ENCODE results near the gene B3GNT2. TPM values are rescaled to one million over a fixed set of nuclear protein-coding genes. Genes with fewer than 3 reads are reported as not detected.
A peak's percentile ranks its signal among the peaks of the same experiment; 100 is the strongest.

The B3GNT2 gene
- total and polyA plus RNA-seq, 2 of the 4 experiments (the other 2 are of a cell fraction): 5.0 to 11.1 TPM

DNA sequence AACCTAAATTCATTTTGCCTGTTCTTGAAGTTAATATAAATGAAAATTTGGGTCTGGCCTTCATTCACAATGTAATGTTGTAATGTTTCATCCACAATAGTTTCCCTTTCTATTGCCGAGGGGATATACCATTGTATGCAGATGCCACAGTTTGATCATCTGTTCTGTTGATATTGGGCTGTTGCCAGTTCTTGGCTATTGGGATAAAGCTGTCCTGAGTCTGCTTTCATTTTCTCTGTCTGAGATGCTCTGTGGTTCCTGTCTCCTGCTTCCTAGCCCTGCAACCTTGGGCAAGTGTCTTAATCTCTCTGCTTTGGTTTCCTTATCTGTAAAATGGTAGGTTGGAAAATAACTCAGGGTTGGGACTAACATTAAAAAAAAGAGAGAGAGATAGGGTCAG lies 25.2 kb downstream of the B3GNT2 start:
- TF ChIP-seq BHLHE40 (IDR thresholded peaks at IDR 0.05; ENCODE audit: low read depth, low read length) (no peak), POLR2A (IDR thresholded peaks at IDR 0.05; ENCODE audit: low read depth, low read length) (no peak), CEBPB (IDR thresholded peaks at IDR 0.05; ENCODE audit: low read depth, low read length) (no peak), RFX5 (IDR thresholded peaks at IDR 0.05; ENCODE audit: low read depth, low read length) (no peak), CHD1 (IDR thresholded peaks at IDR 0.05; ENCODE audit: low read depth, low read length) (no peak), MAFK (IDR thresholded peaks at IDR 0.05; ENCODE audit: low read depth, low read length) (no peak), FOS (IDR thresholded peaks at IDR 0.05; ENCODE audit: low read depth, low read length) (no peak), NFE2L2 (IDR thresholded peaks at IDR 0.05; ENCODE audit: low read depth, low read length) (no peak), RCOR1 (IDR thresholded peaks at IDR 0.05; ENCODE audit: insufficient replicate concordance, low read length) (no peak), MXI1 (IDR thresholded peaks at IDR 0.05; ENCODE audit: borderline replicate concordance, low read depth, low read length) (no peak), MAZ (IDR thresholded peaks at IDR 0.05; ENCODE audit: borderline replicate concordance, low read depth, low read length) (no peak), RAD21 (IDR thresholded peaks at IDR 0.05; ENCODE audit: low read length) (no peak)
- TF ChIP-seq, protein P1, sequence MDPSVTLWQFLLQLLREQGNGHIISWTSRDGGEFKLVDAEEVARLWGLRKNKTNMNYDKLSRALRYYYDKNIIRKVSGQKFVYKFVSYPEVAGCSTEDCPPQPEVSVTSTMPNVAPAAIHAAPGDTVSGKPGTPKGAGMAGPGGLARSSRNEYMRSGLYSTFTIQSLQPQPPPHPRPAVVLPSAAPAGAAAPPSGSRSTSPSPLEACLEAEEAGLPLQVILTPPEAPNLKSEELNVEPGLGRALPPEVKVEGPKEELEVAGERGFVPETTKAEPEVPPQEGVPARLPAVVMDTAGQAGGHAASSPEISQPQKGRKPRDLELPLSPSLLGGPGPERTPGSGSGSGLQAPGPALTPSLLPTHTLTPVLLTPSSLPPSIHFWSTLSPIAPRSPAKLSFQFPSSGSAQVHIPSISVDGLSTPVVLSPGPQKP (IDR thresholded peaks at IDR 0.05; ENCODE audit: borderline replicate concordance, low read depth, low read length): no peak
- TF ChIP-seq, protein P2, sequence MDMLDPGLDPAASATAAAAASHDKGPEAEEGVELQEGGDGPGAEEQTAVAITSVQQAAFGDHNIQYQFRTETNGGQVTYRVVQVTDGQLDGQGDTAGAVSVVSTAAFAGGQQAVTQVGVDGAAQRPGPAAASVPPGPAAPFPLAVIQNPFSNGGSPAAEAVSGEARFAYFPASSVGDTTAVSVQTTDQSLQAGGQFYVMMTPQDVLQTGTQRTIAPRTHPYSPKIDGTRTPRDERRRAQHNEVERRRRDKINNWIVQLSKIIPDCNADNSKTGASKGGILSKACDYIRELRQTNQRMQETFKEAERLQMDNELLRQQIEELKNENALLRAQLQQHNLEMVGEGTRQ (IDR thresholded peaks at IDR 0.05; ENCODE audit: low read depth, low read length): no peak
- dilution Hi-C loops (cut with HindIII; ENCODE audit: low sequenced_read_pairs, unreplicated experiment): no loop called here

More for the DNA sequence above, 25.2 kb downstream of the B3GNT2 start:
- no peak overlapping the region for H3K14ac ChIP-seq (replicated peaks; ENCODE audit: low read depth, low read length)
- no peak overlapping the region for H2BK5ac ChIP-seq (ENCODE audit: low read depth, low read length, poor library complexity, severe bottlenecking)
- H3K9me3 ChIP-seq (ENCODE audit: control insufficient read depth, insufficient read depth, low read length): no peaks in the 10 kb centered on the region
- no peak overlapping the region for H3K4me2 ChIP-seq (ENCODE audit: low read depth, low read length)
- H3K56ac ChIP-seq (ENCODE audit: extremely low read depth, insufficient read depth, low read length): no peak overlapping the region
- H2BK20ac ChIP-seq (ENCODE audit: low read depth, low read length): no peak overlapping the region
- H2AFZ ChIP-seq (replicated peaks; ENCODE audit: low read length, poor library complexity): no peak overlapping the region
- H2AK5ac ChIP-seq (ENCODE audit: low read depth, low read length): no peak overlapping the region
- peaks cover 11% of the 10 kb centered on the region for H3K9me1 ChIP-seq (ENCODE audit: insufficient read depth, low read length)
- WGBS, 2 experiments (ENCODE audit: extremely low coverage in 2 of 2, insufficient read length in 1 of 2): no CpG with 5 or more reads among the region's 1 CpG
- no peak overlapping the region for H3K27ac ChIP-seq (ENCODE audit: insufficient read depth, low read length)
- no peak overlapping the region for H3K9ac ChIP-seq (ENCODE audit: low read depth, low read length)
- H3K18ac ChIP-seq (ENCODE audit: low read depth, low read length): no peak overlapping the region
- no peak overlapping the region for H4K91ac ChIP-seq (ENCODE audit: insufficient read depth, low read depth, low read length)
- H2AK9ac ChIP-seq (replicated peaks; ENCODE audit: low read depth, low read length, poor library complexity): no peak overlapping the region
- no peak overlapping the region for H3K23ac ChIP-seq (ENCODE audit: low read depth, low read length)
- no peak overlapping the region for H3K4me3 ChIP-seq (ENCODE audit: insufficient read depth, low read depth, low read length)
- peaks cover 5% of the 10 kb centered on the region; the same call in 1 of the 2 replicates for H3K36me3 ChIP-seq (ENCODE audit: control insufficient read depth, insufficient read depth, low read length)
- in situ Hi-C loops (cut with MboI; ENCODE audit: low sequenced_read_pairs) (no loop called here), intact Hi-C loops (cut with micrococcal nuclease) (no loop called here)
- ATAC-seq (ENCODE audit: low read depth) (no peak), DNase-seq (peak; percentile 30)
- no TSS peak for BruUV-seq (replicated peaks)
- H3K27me3 ChIP-seq (ENCODE audit: control insufficient read depth, insufficient read depth, low read length): no peaks in the 10 kb centered on the region
- peaks cover 31 to 37% of the 10 kb centered on the region in 2 experiments for H3K79me1 ChIP-seq (ENCODE audit: low read depth in 1 of 2, low read length in 2 of 2)
- H2BK15ac ChIP-seq (ENCODE audit: low read depth, low read length): no peak overlapping the region
- H4K5ac ChIP-seq (ENCODE audit: low read depth, low read length): no peak overlapping the region
- no peak overlapping the region for H3K4ac ChIP-seq (ENCODE audit: low read depth, low read length)
- H4K20me1 ChIP-seq (ENCODE audit: insufficient read depth, low read length): peaks cover 19% of the 10 kb centered on the region
- CTCF ChIA-PET: no interaction called here
- POLR2A ChIA-PET (ENCODE audit: unreplicated experiment): no interaction called here
- H2BK120ac ChIP-seq (ENCODE audit: low read depth, low read length): no peak overlapping the region
- H3K4me1 ChIP-seq (ENCODE audit: control insufficient read depth, insufficient read depth, low read length): peaks cover 17% of the 10 kb centered on the region
- no peak overlapping the region for H4K8ac ChIP-seq (ENCODE audit: low read depth in 2 of 2, low read length in 2 of 2)
